ENCODE data around the gene ASPA. TPM values are rescaled to one million over a fixed set of nuclear protein-coding genes. Genes with fewer than 3 reads are reported as not detected.
"Not testable (repeated sequence)": the region's sequence is repeated elsewhere in the genome, so short reads cannot be mapped to it uniquely, and the experiment has no call there.

Gene ASPA
- total RNA-seq, 1 donor from 2014 or later: not detected

DNA sequence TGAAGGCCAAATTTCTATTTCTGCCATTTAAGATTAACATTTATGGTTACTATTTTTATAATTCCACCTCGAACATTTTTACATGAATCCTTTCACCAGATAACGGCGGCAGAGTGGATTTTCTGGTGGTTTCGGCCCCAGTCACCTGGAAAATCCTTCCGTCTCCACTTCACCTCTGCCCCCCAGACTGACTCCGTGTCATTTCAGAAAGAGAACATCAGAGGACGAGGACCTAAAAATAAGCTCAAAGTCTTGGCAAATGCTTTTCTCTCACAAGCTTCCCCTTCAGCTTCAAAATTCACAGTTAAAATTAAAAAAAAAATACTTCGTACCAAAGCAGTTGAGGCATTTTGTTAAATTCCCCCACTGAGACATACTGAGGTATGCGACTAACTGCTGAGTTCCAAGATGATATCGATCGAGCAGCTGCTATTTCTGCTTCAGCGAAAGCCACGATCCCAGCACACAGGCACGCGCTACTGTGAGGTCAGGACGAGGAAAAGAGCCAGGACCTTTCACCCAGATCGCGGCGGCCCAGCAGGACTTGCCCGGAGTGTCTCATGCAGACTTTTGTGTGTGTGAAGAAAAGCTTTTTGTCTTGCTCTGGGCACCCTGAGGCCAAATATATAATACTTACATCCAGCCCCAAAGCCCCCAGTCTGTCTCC, 36.8 kb downstream of the ASPA start:
- H3K9me3 Mint-ChIP-seq: no peaks in the 10 kb centered on the region
- intact Hi-C loops (cut with micrococcal nuclease): no loop called here
- DNase-seq (ENCODE audit: low spot score): no peak

DNA sequence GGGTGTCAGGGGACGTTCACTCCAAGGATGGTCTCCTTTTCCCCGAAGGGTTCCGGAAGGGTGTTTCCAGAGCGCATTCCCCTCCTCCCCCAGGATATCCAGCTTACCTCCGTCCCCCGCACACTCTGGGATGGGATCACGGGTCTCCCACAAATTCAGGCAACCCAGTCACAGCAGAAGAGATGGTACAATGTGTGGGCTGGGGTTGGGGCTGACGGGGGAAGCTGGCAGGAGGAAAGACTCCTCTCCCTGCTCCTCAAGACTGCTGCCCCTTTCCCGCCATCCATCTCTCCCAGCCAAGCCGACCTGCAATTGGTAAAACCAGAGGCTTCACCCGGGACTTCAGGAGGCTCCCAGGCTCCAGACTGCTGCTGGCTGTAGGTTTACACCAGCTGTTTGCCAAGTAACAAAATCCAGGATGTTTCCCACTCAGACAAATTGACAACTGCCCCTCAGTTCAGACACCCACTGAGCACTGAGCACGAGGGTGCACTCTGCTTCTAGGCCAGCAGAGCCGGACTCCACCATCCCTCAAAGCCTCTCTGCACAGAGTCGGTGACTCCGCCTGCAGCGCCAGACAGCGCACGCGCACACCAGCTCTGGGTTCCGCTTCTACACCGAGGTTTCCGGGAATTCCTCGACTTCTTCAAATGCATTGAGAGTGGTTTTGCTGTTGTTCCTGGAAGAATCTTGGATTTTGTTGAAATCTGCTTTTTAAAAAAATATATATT, 37.7 kb downstream of the ASPA start:
- no peaks in the 10 kb centered on the region for H3K27me3 Mint-ChIP-seq (ENCODE audit: low read depth)
- intact Hi-C loops (cut with micrococcal nuclease): no loop called here
- H3K4me3 Mint-ChIP-seq (ENCODE audit: low read depth): no peak overlapping the region
- no peak overlapping the region for H3K27ac Mint-ChIP-seq
- no peaks in the 10 kb centered on the region for H3K9me3 Mint-ChIP-seq
- no peaks in the 10 kb centered on the region for H3K36me3 Mint-ChIP-seq (ENCODE audit: low read depth)
- H3K4me1 Mint-ChIP-seq (ENCODE audit: low read depth): no peaks in the 10 kb centered on the region
- no peak for DNase-seq (ENCODE audit: low spot score)

More for the DNA sequence above, 36.8 kb downstream of the ASPA start:
- no peak overlapping the region for H3K27ac Mint-ChIP-seq
- no peaks in the 10 kb centered on the region for H3K36me3 Mint-ChIP-seq (ENCODE audit: low read depth)
- H3K4me1 Mint-ChIP-seq (ENCODE audit: low read depth): no peaks in the 10 kb centered on the region
- H3K4me3 Mint-ChIP-seq (ENCODE audit: low read depth): no peak overlapping the region
- H3K27me3 Mint-ChIP-seq (ENCODE audit: low read depth): no peaks in the 10 kb centered on the region

DNA sequence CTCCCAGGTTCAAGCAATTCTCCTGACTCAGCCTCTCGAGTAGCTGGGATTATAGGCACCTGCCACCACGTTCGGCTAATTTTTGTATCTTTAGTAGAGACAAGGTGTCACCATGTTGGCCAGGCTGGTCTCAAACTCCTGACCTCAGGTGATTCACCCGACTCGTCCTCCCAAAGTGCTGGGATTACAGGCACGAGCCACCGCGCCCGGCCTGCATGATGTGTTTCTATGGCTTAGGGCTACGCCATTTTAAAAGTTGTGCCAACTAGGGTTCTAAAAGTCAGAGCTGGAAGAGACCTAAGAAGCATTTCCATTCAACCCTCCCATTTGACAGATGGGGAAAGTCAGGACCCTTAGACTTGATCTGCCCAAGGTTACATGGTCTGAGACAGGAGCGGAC, 38.4 kb downstream of the ASPA start:
- H3K36me3 Mint-ChIP-seq (ENCODE audit: low read depth); H3K4me3 Mint-ChIP-seq (ENCODE audit: low read depth); intact Hi-C loops (cut with micrococcal nuclease); H3K9me3 Mint-ChIP-seq; DNase-seq (ENCODE audit: low spot score); H3K4me1 Mint-ChIP-seq (ENCODE audit: low read depth); H3K27me3 Mint-ChIP-seq (ENCODE audit: low read depth); H3K27ac Mint-ChIP-seq: not testable (repeated sequence)

DNA sequence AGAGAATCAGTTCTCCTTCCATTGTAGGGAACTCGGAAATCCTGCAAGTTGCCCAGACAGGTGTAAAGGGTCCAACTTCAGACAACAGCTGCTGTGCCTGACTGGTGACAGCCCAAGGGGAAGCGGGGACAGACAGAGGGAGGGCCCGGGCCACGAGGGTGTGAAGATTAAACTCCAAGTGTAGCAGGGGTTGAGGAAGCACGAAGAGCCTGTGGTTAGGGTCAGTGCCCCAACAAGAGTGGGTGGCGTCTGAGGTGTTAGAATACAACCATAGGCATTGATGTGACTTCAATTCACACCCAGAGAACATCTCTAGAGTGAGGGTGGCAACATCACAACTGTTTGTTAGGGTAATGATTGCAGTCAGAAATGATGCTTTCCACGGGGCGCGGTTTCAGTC, 39.1 kb downstream of the ASPA start:
- Mint-ChIP-seq H3K36me3 (ENCODE audit: low read depth) (no peaks in the 10 kb centered on the region), H3K4me3 (ENCODE audit: low read depth) (no peak overlapping the region), H3K4me1 (ENCODE audit: low read depth) (no peaks in the 10 kb centered on the region), H3K27me3 (ENCODE audit: low read depth) (no peaks in the 10 kb centered on the region), H3K9me3 (no peaks in the 10 kb centered on the region), H3K27ac (no peak overlapping the region)
- intact Hi-C loops (cut with micrococcal nuclease): no loop called here
- DNase-seq (ENCODE audit: low spot score): no peak

DNA sequence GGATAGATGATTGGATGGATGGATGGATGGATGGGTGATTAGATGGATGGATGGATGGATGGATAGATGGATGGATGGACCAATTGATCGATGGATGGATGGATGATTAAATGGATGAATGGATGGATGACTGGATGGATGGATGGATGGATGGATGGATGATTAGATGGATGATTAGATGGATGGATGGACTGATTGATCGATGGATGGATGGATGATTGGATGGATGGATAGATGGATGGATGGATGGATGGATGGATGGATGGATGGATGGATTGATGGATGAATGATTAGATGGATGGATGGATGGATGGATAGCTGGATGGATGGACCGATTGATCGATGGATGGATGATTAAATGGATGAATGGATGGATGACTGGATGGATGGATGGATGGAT, 43.7 kb downstream of the ASPA start:
- DNase-seq (ENCODE audit: low spot score); H3K36me3 Mint-ChIP-seq (ENCODE audit: low read depth); intact Hi-C loops (cut with micrococcal nuclease); H3K4me1 Mint-ChIP-seq (ENCODE audit: low read depth); H3K9me3 Mint-ChIP-seq; H3K4me3 Mint-ChIP-seq (ENCODE audit: low read depth); H3K27ac Mint-ChIP-seq; H3K27me3 Mint-ChIP-seq (ENCODE audit: low read depth): not testable (repeated sequence)

DNA sequence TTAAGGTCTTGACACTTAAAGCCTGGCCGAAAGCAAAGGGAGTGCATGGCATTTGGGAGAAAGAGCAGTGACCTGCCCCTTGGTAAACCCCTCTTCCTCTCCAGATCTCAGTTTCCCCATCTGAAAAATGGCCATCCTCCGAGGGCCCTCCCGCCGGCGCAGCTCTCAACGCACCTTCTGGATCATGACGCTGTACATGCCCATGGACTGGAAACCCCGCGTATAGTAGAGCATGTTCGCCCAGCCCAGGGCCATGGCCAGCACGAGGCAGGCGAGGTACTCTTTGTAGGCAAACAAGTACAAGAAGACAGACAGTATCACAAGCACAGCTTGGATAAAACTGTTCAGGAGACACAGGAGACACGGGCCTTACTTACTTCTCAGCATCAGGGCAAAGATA, 48.2 kb downstream of the ASPA start:
- no peak for DNase-seq (ENCODE audit: low spot score)
- no peak overlapping the region for H3K4me3 Mint-ChIP-seq (ENCODE audit: low read depth)
- H3K27me3 Mint-ChIP-seq (ENCODE audit: low read depth): no peaks in the 10 kb centered on the region
- no peaks in the 10 kb centered on the region for H3K9me3 Mint-ChIP-seq
- no peaks in the 10 kb centered on the region for H3K4me1 Mint-ChIP-seq (ENCODE audit: low read depth)
- no peaks in the 10 kb centered on the region for H3K36me3 Mint-ChIP-seq (ENCODE audit: low read depth)
- intact Hi-C loops (cut with micrococcal nuclease): no loop called here
- no peak overlapping the region for H3K27ac Mint-ChIP-seq

DNA sequence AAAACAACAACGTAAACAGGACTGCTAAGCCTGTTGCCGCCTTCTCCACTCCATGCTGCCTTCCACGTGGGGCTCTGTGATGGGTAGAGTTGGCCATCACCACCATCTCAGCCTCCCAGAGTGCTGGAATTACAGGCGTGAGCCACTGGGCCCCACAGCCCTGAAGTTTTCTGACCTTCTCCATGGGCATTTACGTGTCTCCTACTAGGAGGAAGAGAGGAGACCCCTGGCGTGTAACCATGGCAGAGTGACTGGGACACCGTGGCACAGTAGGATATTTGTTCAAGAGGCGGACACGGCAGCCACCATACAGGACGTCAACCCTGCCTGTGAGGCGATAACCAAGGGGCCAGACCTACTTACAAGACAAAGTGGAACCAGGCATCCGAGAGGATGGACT, 50.7 kb downstream of the ASPA start:
- H3K4me1 Mint-ChIP-seq (ENCODE audit: low read depth): no peaks in the 10 kb centered on the region
- intact Hi-C loops (cut with micrococcal nuclease): no loop called here
- no peaks in the 10 kb centered on the region for H3K9me3 Mint-ChIP-seq
- H3K36me3 Mint-ChIP-seq (ENCODE audit: low read depth): no peaks in the 10 kb centered on the region
- no peak for DNase-seq (ENCODE audit: low spot score)
- H3K4me3 Mint-ChIP-seq (ENCODE audit: low read depth): no peak overlapping the region
- no peaks in the 10 kb centered on the region for H3K27me3 Mint-ChIP-seq (ENCODE audit: low read depth)
- H3K27ac Mint-ChIP-seq: no peak overlapping the region

DNA sequence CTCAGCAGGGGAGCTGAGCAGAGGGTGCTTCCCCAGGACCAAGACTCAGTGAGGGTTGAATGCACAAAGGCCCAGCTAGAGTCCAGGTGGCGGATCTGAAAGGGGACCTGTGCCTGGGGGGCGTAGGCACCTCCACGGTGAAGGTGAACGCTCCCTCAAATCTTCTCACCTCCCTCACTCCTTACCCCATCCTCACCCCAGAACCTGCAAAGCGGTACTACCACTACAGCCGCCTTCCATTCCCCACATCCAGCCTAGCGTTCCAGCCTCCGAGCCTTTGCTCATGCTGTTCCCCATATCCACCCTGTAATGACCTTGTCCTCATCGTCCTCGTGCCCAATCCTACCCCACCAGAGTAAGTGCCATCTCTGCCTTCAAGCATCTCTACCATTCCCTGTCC, 51.2 kb downstream of the ASPA start:
- H3K27me3 Mint-ChIP-seq (ENCODE audit: low read depth): no peaks in the 10 kb centered on the region
- H3K36me3 Mint-ChIP-seq (ENCODE audit: low read depth): no peaks in the 10 kb centered on the region
- no peak overlapping the region for H3K4me3 Mint-ChIP-seq (ENCODE audit: low read depth)
- no peak overlapping the region for H3K27ac Mint-ChIP-seq
- no peaks in the 10 kb centered on the region for H3K9me3 Mint-ChIP-seq
- H3K4me1 Mint-ChIP-seq (ENCODE audit: low read depth): no peaks in the 10 kb centered on the region
- DNase-seq (ENCODE audit: low spot score): no peak
- intact Hi-C loops (cut with micrococcal nuclease): no loop called here

DNA sequence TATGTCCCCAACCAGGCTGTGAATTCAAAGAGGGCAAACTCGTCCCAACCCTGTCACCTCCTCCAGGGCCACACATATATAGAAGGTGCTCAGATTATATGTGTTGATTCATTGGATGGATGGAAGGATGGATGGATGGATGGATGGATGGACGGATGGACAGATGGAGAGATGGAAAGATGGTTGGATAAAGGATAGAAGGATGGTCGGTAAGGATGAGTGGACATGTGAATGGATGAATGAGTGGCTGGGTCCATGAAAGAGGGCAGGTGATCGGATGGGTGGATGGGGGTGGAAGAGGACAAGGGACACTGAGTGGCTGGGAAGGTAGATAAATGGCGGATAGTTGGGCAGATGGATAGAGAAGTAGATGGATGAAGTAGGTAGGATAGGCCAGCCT, 51.7 kb downstream of the ASPA start:
- no peak overlapping the region for H3K4me3 Mint-ChIP-seq (ENCODE audit: low read depth)

DNA sequence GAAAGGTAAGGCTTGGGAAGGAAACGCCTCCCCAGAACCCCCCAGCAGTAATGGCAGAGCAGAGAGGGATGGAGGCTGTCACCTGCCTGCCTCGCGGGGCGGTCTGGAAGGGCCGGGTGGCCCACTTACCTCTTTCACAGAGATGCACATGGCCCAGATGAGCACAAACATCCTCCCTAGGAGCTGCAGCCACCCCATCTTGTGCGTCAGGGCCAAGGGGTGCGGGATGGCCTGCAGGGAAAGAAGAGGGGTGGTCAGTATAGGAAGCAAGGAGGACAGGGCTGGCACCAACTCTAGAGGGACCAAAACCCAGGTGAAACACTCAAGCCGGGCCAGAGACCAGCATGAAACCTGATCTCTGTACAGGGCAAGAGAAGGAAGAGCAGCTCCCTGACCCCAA, 52.1 kb downstream of the ASPA start:
- no peak overlapping the region for H3K27ac Mint-ChIP-seq
- intact Hi-C loops (cut with micrococcal nuclease): no loop called here
- DNase-seq (ENCODE audit: low spot score): no peak
- H3K4me1 Mint-ChIP-seq (ENCODE audit: low read depth): no peaks in the 10 kb centered on the region
- no peaks in the 10 kb centered on the region for H3K9me3 Mint-ChIP-seq
- no peaks in the 10 kb centered on the region for H3K36me3 Mint-ChIP-seq (ENCODE audit: low read depth)
- no peaks in the 10 kb centered on the region for H3K27me3 Mint-ChIP-seq (ENCODE audit: low read depth)
- no peak overlapping the region for H3K4me3 Mint-ChIP-seq (ENCODE audit: low read depth)

More for the DNA sequence above, 51.7 kb downstream of the ASPA start:
- no peaks in the 10 kb centered on the region for H3K27me3 Mint-ChIP-seq (ENCODE audit: low read depth)
- intact Hi-C loops (cut with micrococcal nuclease): no loop called here
- no peaks in the 10 kb centered on the region for H3K36me3 Mint-ChIP-seq (ENCODE audit: low read depth)
- DNase-seq (ENCODE audit: low spot score): no peak
- no peak overlapping the region for H3K27ac Mint-ChIP-seq
- H3K4me1 Mint-ChIP-seq (ENCODE audit: low read depth): no peaks in the 10 kb centered on the region
- H3K9me3 Mint-ChIP-seq: no peaks in the 10 kb centered on the region

DNA sequence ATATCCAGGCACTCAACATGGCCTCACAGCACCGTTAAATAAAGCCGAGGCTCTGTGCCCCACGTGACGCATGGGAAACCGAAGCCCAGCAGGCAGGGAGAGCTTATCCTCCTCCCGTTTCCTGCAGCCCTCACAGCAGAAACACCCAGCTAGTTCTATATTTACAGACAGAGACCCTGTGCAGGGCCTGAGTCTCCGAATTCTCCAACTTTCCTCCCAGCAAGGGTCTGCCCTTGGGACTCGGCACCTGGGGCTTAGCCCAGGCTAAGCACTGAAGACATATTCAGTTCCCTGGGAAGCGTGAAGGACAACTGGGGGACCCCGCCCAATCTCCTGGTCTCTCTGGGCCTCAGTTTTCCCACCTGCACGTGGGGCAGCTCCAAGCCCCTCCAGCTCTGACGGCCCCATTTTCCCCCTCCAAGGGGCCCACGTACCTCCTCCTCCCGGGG, 52.6 kb downstream of the ASPA start:
- H3K27ac Mint-ChIP-seq: no peak overlapping the region
- no peak for DNase-seq (ENCODE audit: low spot score)
- intact Hi-C loops (cut with micrococcal nuclease): no loop called here
- H3K27me3 Mint-ChIP-seq (ENCODE audit: low read depth): no peaks in the 10 kb centered on the region
- no peaks in the 10 kb centered on the region for H3K4me1 Mint-ChIP-seq (ENCODE audit: low read depth)
- H3K9me3 Mint-ChIP-seq: no peaks in the 10 kb centered on the region
- no peak overlapping the region for H3K4me3 Mint-ChIP-seq (ENCODE audit: low read depth)
- no peaks in the 10 kb centered on the region for H3K36me3 Mint-ChIP-seq (ENCODE audit: low read depth)

DNA sequence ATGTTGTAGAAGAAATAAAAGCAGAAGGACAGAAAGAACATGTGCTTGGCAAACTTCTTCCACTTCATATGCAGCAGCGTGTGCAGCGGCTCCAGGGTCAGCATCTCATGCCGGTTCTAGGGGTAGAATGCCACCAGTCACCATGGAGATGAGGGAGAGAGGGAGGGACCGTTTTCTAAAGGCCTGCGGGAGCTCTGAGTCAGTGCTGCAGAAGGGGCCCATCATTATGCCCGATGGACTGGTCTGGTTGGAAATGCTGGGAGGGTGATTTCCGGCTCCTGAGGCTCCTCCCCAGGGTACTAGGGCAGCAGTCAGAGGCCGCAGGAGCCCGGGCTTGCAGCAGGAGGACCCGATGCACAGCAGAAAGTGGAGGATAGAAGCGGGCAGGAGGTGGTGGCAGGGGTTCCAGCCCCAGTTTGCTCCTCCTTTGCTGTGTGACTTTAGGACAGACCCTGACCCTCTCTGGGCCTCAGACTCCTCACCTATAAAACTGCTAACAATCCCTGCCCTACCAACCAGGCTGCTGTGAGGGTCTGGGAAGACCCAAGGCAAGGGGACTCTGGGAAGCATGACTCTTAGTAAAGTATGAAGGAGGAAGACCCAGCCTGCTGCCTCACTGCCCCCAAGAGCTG, 53.2 kb downstream of the ASPA start:
- H3K9me3 Mint-ChIP-seq: no peaks in the 10 kb centered on the region
- no peaks in the 10 kb centered on the region for H3K4me1 Mint-ChIP-seq (ENCODE audit: low read depth)
- H3K36me3 Mint-ChIP-seq (ENCODE audit: low read depth): no peaks in the 10 kb centered on the region
- intact Hi-C loops (cut with micrococcal nuclease): no loop called here
- H3K27me3 Mint-ChIP-seq (ENCODE audit: low read depth): no peaks in the 10 kb centered on the region
- no peak overlapping the region for H3K4me3 Mint-ChIP-seq (ENCODE audit: low read depth)
- no peak for DNase-seq (ENCODE audit: low spot score)
- no peak overlapping the region for H3K27ac Mint-ChIP-seq
